Neutrophil (primary cell): ENCODE data around the gene PAFAH1B2.

ENCODE experiments used
- H3K27ac ChIP-seq: fragments of 200-600 bp; sonication (generic); 2 replicates; pipeline ENCODE4 v1.5.1; 2016; ENCODE audit warnings: mild to moderate bottlenecking, moderate library complexity
- H3K27me3 ChIP-seq: fragments of 200-600 bp; sonication (generic); 2 replicates; pipeline ENCODE4 v1.6.0; 2016; ENCODE audit warnings: mild to moderate bottlenecking
- H3K36me3 ChIP-seq: fragments of 200-600 bp; sonication (generic); 2 replicates; pipeline ENCODE4 v1.5.1; 2017
- H3K4me1 ChIP-seq, 2 experiments: fragments of 200-600 bp in 1 of 2; sonication (generic) in 1 of 2; 1 replicate in 1 of 2; 2 replicates in 1 of 2; pipeline versions ENCODE4 v1.5.1 to v1.6.1; 2013 to 2016; ENCODE audit warnings: low read depth in 1 of 2, low read length in 1 of 2, mild to moderate bottlenecking in 1 of 2, moderate library complexity in 1 of 2; ENCODE audit not compliant: control insufficient read depth in 1 of 2, insufficient read depth in 1 of 2
- H3K4me3 ChIP-seq, 2 experiments: fragments of 200-600 bp in 1 of 2; sonication (generic) in 1 of 2; 1 replicate in 1 of 2; 2 replicates in 1 of 2; pipeline ENCODE4 v1.5.1; 2013 to 2016; ENCODE audit warnings: low read depth in 1 of 2, low read length in 1 of 2, mild to moderate bottlenecking in 1 of 2, moderate library complexity in 1 of 2
- H3K9me3 ChIP-seq: fragments of 200-600 bp; sonication (generic); 2 replicates; pipeline ENCODE4 v1.5.1; 2016
- TF ChIP-seq, protein P1 (sequence below): fragments of 200-600 bp; sonication (generic); IDR thresholded peaks from 2 replicates; pipeline ENCODE4 v1.5.1; 2016; ENCODE audit warnings: antibody characterized with exemption

PAFAH1B2 gene

DNA sequence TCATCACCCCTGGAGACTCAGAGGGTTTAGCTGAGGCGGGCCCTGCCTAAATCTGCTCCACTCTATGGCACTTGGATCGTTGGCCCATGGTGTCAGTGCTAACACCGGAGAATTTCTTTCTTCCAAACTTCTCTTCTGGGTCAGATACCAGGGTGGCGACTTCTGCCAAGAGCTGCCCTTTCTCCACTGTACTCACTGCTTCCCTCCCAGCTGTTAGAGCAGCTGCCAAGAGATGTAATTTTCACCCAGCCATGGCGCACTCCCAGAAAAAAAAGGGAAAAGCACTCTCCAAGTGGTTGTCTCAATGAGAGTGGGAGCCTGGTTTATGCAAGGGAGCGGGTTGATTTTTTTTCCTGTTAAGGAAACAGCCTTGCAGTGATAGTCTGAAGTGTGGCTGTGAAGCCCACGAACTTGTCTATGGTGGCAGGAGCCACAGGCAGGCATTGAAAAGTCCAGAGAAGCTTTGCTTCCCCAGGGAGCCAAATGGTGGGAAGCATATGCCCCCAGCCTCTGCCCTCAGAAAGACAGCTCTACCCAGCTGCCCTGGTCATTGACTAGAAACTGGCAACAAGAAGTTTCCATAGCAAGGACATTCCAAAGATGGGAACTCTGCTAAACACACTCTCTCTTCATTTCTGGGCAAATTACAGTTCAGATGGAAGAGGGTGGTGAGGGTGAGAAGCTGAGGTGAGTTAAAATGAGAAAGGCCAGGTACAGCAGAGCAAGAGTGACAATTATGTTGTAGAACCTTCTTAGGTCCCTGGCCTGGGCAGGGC is 77.1 kb downstream of the PAFAH1B2 start:
- Histone ChIP-seq H3K27ac (no peak overlapping the region), H3K4me1 (no peaks in the 10 kb centered on the region), H3K4me3 (no peak overlapping the region), H3K9me3 (no peaks in the 10 kb centered on the region), H3K36me3 (peaks cover 97% of the 10 kb centered on the region), H3K27me3 (no peaks in the 10 kb centered on the region)
- TF ChIP-seq, protein P1, sequence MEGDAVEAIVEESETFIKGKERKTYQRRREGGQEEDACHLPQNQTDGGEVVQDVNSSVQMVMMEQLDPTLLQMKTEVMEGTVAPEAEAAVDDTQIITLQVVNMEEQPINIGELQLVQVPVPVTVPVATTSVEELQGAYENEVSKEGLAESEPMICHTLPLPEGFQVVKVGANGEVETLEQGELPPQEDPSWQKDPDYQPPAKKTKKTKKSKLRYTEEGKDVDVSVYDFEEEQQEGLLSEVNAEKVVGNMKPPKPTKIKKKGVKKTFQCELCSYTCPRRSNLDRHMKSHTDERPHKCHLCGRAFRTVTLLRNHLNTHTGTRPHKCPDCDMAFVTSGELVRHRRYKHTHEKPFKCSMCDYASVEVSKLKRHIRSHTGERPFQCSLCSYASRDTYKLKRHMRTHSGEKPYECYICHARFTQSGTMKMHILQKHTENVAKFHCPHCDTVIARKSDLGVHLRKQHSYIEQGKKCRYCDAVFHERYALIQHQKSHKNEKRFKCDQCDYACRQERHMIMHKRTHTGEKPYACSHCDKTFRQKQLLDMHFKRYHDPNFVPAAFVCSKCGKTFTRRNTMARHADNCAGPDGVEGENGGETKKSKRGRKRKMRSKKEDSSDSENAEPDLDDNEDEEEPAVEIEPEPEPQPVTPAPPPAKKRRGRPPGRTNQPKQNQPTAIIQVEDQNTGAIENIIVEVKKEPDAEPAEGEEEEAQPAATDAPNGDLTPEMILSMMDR: no peak

DNA sequence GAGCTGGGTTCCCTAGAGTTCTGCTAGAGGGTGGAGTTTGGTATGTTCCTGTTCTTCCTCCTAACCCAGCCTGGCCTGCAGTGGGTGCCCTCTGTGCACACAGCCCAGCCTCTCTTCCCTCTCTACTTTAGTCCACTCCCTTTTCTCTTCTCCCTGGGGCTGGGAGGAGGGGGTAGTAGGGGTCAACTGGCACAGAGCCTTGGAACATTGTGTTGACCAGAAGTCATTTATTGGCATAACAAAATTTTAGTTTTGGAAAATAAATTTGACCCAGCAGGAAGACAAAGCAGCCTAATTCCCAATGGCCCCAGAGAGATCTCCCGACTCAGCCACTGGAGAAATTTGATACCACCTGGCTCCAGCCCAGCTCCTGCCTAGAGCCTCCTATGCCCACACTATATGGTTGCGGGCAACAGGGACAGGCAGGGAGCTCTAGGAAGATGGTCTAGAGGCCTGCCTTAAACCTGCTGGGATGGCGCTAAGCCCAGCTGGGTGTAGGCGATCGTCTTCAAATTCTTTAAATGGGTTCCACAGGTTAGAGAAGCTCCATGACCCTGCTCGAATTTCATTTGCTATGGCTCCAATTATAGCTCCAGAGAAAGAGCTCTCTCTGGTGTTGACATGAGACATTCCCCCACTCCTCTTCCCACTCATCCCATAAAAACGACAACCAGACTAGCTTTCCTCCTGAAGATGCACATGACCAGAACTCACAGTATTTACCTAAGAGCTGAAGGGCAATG is 77.9 kb downstream of the PAFAH1B2 start:
- Histone ChIP-seq H3K4me3 (no peak overlapping the region), H3K9me3 (no peaks in the 10 kb centered on the region), H3K27ac (no peak overlapping the region), H3K4me1 (no peaks in the 10 kb centered on the region), H3K36me3 (peaks cover 94% of the 10 kb centered on the region), H3K27me3 (no peaks in the 10 kb centered on the region)
- TF ChIP-seq, protein P1: no peak

GRCh38 chr11:117222991-117223740 is 79.1 kb downstream of the PAFAH1B2 start:
- Histone ChIP-seq H3K27ac (no peak overlapping the region), H3K36me3 (peaks cover 94% of the 10 kb centered on the region), H3K4me1 (no peaks in the 10 kb centered on the region), H3K4me3 (no peak overlapping the region), H3K27me3 (no peaks in the 10 kb centered on the region), H3K9me3 (no peaks in the 10 kb centered on the region)
- TF ChIP-seq, protein P1: no peak

DNA sequence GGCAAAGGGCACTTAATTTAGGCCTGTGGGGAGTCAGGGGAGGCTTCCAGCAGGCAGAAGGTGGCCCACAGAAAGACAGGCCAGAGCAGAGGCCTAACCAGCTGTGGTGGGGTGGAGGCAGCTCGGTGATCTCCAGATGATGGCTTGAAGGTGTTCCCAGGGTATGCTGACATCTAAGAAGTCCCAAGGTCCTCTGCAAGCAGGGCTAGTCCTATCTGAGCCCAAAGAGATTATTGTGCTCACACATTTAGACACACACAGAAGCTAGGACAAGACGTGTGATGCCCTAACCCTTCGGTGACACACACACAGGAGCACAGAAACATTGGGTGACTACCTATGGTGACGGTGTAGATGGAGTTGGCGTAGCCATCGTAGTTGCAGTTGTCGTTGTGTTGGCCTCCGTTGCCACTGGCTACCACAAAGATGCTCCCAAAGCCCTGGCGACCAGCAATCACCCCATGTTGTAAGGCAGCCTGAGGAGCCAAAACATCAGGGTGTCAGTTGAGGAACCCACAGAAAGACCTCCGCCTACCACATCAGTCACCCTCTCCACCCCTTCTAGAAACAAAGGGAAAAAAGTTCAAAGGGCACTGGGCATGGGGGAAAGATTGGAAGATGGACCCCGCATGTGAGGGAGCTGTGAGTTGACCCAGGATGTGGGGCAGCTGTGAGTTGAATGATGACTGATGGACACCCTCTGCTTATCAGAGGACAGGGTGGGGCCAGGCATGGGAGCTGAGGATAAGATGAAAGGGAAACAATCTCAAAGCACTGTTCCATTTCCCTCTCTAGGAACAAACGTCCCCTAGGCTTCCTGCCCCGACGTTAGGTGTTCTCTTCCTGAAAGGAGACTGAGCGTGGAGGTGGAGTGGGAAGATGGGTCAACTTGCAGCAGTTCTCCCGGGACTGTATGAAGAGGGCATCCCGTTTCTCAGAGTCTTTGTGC is 79.9 kb downstream of the PAFAH1B2 start:
- Histone ChIP-seq H3K27ac (no peak overlapping the region), H3K36me3 (peaks cover 93% of the 10 kb centered on the region), H3K9me3 (no peaks in the 10 kb centered on the region), H3K27me3 (no peaks in the 10 kb centered on the region), H3K4me3 (no peak overlapping the region), H3K4me1 (no peaks in the 10 kb centered on the region)
- TF ChIP-seq, protein P1: no peak
